HG03103 (cell line): Measurements from ENCODE around the gene PRMT3.
A peak's percentile ranks its signal among the peaks of the same experiment; 100 is the strongest.
"Not testable (repeated sequence)": the region's sequence is repeated elsewhere in the genome, so short reads cannot be mapped to it uniquely, and the experiment has no call there.

Experiments
- ATAC-seq: cut with Tn5 transposase; IDR thresholded peaks from one replicate; pipeline ENCODE4 v1.9.1; 2021; ENCODE audit warnings: low read depth; ENCODE audit not compliant: unreplicated experiment

Gene PRMT3

GRCh38 chr11:20387261-20388095 lies at the start of gene PRMT3:
Gene PRMT3, plus strand, starts transcription at chr11:20387716. Its CDS starts 31 bp downstream, at chr11:20387747.
- peak; percentile 75 for ATAC-seq

- ATAC-seq, result no peak
These were observed 45.0 kb upstream of the PRMT3 start for GRCh38 chr11:20342347-20343141.

DNA sequence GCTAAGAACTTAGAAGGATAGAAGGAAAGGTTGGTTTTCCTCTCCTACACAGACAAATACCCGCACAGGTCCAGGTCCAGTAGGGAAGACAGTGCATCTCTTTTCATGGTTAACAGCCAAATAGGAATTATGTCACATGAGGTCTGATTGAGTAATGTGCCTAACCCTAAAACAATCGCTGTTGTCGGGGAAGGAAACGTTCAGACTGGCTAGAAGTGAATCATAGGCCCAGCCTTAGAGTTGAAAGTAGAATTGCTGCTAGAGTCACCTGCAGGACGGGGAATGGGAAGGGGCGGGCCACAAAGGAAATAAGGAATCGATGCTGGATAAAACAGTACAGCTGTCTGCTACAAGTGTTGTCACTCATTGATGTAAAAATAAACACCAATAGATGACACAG lies 36.4 kb upstream of the PRMT3 start:
- ATAC-seq, result no peak

GRCh38 chr11:20351751-20352262 lies 35.7 kb upstream of the PRMT3 start:
- no peak for ATAC-seq

- peak; percentile 46 for ATAC-seq
These were observed 33.6 kb upstream of the PRMT3 start for GRCh38 chr11:20353829-20354434.

GRCh38 chr11:20355221-20356219 lies 32.0 kb upstream of the PRMT3 start:
- peak; percentile 86 for ATAC-seq

DNA sequence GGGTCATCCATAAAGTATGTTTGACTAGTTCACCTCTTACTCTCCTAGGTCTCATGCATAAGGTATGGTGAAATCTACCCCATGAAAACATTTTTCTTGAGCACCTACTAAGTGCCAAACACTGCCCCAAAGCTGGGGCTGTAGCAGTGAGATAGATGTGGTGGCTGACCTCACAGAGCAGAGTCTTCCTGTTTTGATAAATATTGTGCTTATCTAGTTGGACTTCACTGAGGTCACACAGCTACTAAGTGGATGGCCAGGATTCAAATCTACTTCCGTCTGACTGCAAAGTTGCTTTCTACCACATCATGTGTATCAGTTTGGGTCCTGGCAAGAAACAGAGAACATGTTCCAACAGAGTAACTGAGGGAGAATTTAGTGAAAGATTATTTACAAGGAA lies 30.4 kb upstream of the PRMT3 start:
- ATAC-seq, result no peak

- peak; percentile 33 for ATAC-seq
These were observed 26.9 kb upstream of the PRMT3 start for GRCh38 chr11:20360650-20361049.

- ATAC-seq, result no peak
These were observed 25.0 kb upstream of the PRMT3 start for GRCh38 chr11:20362481-20362880.

DNA sequence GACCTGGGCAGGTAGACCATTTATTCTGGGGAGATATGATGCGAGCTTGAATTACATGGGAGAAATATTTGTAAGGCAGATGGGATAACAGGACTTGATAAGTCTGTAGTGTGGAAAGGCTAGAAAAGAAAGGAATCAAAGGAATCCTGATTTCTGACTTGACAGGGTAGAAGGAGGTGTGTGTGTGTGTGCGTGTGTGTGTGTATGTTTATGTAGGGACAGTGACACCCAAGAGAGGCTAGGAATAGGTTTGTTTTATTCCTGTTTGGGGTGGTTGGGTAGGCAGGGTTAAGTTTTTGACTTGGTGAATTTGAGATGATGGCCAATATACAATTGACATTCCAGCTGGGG lies 24.4 kb upstream of the PRMT3 start:
- no peak for ATAC-seq

DNA sequence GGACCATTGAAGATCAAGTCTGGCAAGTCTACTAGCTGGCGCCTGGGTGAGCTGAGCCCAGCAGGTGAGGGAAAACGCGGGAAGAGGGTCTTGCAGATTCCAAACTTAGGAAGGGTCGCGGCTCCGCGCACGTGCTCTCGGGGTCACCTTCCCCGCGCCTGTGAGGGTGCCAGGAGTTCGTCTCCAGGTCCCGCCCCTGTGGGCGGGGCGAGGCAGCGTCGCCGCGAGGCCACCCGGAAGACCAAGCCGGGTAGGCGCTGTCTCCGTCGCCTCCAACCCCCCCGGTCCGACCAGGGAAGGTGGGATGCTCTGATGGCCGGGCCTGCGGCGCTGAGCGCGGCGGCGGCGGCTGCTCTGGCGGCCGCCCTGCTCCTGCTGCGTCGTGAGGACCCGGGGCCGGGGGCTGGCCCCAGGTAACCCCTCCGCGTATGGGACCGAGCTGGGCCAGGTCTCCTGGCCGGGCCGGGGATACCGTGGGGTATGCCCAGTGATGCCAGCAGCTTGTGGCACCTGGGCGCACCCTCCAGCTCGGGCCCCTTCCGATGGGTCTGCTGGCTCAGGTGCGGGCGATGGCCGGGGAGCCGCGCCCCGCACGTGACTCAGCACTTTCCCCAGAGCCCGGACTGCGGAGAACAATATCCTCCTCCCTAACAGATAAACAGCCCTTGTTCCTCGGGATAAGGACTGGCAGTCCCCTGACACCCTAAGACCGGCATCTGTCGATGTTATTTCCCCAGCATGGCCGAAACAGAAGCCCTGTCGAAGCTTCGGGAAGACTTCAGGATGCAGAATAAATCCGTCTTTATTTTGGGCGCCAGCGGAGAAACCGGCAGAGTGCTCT lies 23.8 kb upstream of the PRMT3 start, which contains the start of gene HTATIP2:
Gene HTATIP2, plus strand, starts transcription at position 215 of the 841 bp plus-strand sequence. Its CDS starts 524 bp downstream, at position 739.
- peak; percentile 88 for ATAC-seq

- ATAC-seq, result no peak
These were observed 23.1 kb upstream of the PRMT3 start for GRCh38 chr11:20364341-20364792.

GRCh38 chr11:20365465-20365864 lies 22.1 kb upstream of the PRMT3 start:
- ATAC-seq, result not testable (repeated sequence)

DNA sequence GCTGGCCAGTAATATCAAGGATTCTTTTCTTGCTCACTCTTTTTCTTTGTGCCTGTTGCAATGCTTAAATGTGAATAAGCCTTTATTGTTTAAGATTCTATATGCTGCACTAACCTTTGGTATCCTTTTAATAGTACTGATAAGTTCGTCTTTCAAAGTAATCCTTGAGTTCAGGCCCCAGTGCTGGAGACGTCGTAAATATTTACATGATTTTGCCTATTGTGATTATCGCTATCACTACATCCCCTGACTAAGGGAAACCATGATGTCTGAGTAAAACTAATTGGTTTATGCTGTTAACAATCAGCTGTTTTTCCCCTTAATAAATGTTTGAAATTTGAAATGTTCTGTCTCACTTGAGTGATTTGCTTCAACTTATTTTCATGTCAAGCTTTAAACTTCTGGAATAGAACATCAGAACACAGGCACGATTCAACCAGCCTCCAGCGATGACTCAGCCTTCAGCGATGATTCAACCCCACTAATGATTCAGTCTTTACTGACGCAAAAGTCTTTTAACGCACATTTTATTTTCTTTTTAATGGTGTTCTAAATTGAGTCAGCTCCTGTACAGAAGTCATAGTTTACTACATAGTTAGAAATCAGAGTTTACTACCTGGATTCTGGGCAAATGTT lies 20.1 kb upstream of the PRMT3 start:
- ATAC-seq, result no peak

GRCh38 chr11:20368438-20368837 lies 19.1 kb upstream of the PRMT3 start:
- ATAC-seq, result no peak

- ATAC-seq, result no peak
These were observed 17.7 kb upstream of the PRMT3 start for GRCh38 chr11:20369826-20370225.

DNA sequence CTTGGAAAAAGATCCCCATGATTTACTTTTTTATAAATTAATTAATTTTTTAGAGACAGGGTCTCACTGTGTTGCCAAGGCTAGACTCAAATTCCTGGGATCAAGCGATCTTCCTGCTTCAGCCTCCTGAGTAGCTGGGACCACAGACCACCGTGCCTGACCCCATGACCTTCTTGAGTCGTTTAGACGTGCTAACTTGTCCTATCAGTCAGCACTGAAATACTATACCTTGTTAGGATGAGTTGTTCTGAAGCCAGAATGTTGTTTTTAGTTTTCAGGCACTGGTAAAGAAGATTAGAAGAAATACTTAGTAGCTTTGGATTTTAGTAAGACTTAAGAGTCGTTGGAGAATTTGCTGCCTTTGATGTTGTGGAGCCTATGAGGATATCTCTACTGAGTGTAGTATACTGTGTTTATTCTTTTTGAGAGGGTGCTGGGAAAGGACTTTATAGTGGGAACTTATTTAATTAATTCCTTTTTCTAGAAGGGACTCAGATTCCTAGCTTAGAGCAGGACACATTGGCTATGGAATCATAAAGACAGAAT lies 15.4 kb upstream of the PRMT3 start:
- ATAC-seq, result no peak

- ATAC-seq, result no peak
These were observed 14.4 kb upstream of the PRMT3 start for GRCh38 chr11:20373147-20373546.
